Bronchial epithelial cell (primary cell): ENCODE measurements around the gene TM9SF4. TPM values are rescaled to one million over a fixed set of nuclear protein-coding genes. Genes with fewer than 3 reads are reported as not detected.

Experiments used
- DNase-seq: peaks from one replicate; pipeline ENCODE4 v3.0.0-alpha.2; 2010; ENCODE audit warnings: low read depth
- FAIRE-seq: peaks from 2 replicates; lab custom pipeline; 2011; peaks lifted over from hg19 to GRCh38; lab: Jason Lieb, UNC
- H3K27me3 ChIP-seq: 2 replicates; pipeline ENCODE4 v1.5.1; 2011; ENCODE audit warnings: low read length; ENCODE audit not compliant: control insufficient read depth, insufficient read depth
- H3K36me3 ChIP-seq: 2 replicates; pipeline ENCODE4 v1.5.1; 2011; ENCODE audit warnings: low read length; ENCODE audit not compliant: control insufficient read depth, insufficient read depth
- H3K4me3 ChIP-seq: 2 replicates; pipeline ENCODE4 v1.5.1; 2011; ENCODE audit warnings: mild to moderate bottlenecking, low read depth, low read length, control low read depth
- CTCF ChIP-seq: IDR thresholded peaks from 2 replicates; pipeline ENCODE4 v1.5.1; 2011; ENCODE audit warnings: mild to moderate bottlenecking, moderate library complexity, low read length, control low read depth, inconsistent platforms; ENCODE audit not compliant: insufficient read depth, severe bottlenecking
- total RNA-seq: library from RNA; depleted of rRNA; stranded (reverse); fragments of >200 nt; gene quantifications from 2 replicates; pipeline ENCODE4 v1.2.1, GENCODE V29; 2014

TM9SF4 gene
- total RNA-seq, 1 donor from 2014 or later: 19.0 TPM

- no peak for TF ChIP-seq CTCF
- no peak overlapping the region for H3K4me3 ChIP-seq
- H3K27me3 ChIP-seq: no peaks in the 10 kb centered on the region
- DNase-seq (no peak), FAIRE-seq (no peak)
- no peaks in the 10 kb centered on the region for H3K36me3 ChIP-seq
These were observed 70.4 kb downstream of the TM9SF4 start for GRCh38 chr20:32179934-32180333.

DNA sequence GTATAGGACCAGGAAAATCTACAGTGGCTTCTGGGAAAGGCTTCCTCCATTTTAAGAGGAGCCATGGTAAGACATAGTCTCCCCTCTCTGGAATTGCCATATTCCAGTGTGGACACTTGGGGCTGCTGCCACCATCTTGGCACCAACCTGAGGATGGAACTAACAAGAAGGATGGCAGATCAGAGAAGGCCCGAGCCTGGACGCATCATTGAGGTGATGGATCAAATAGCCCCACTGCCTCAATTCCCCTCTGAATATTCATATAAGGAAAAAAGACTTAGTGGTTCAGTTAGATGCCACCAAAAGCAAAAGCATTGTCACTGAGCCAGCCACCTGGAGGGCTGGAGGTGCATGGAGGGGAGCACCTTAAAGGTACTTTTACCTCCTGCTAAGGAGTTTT is 72.1 kb downstream of the TM9SF4 start:
- FAIRE-seq (no peak), DNase-seq (no peak)
- Histone ChIP-seq H3K36me3 (no peaks in the 10 kb centered on the region), H3K4me3 (no peak overlapping the region), H3K27me3 (no peaks in the 10 kb centered on the region)
- TF ChIP-seq CTCF: no peak

GRCh38 chr20:32183947-32184635 is 74.6 kb downstream of the TM9SF4 start:
- FAIRE-seq (no peak), DNase-seq (no peak)
- TF ChIP-seq CTCF: no peak
- H3K27me3 ChIP-seq: no peaks in the 10 kb centered on the region
- H3K4me3 ChIP-seq: no peak overlapping the region
- H3K36me3 ChIP-seq: no peaks in the 10 kb centered on the region

GRCh38 chr20:32184961-32185603 is 75.6 kb downstream of the TM9SF4 start:
- DNase-seq (no peak), FAIRE-seq (no peak)
- no peaks in the 10 kb centered on the region for H3K27me3 ChIP-seq

GRCh38 chr20:32186506-32186905 is 77.0 kb downstream of the TM9SF4 start:
- Histone ChIP-seq H3K27me3 (no peaks in the 10 kb centered on the region), H3K36me3 (no peaks in the 10 kb centered on the region), H3K4me3 (no peak overlapping the region)
- DNase-seq (no peak), FAIRE-seq (no peak)
- no peak for TF ChIP-seq CTCF

More at GRCh38 chr20:32184961-32185603, 75.6 kb downstream of the TM9SF4 start:
- no peaks in the 10 kb centered on the region for H3K36me3 ChIP-seq
- no peak for TF ChIP-seq CTCF
- no peak overlapping the region for H3K4me3 ChIP-seq
